GM18505 (cell line): ENCODE results near the gene DOK4.
A peak's percentile ranks its signal among the peaks of the same experiment; 100 is the strongest.

ENCODE experiments used
- ATAC-seq: cut with Tn5 transposase; IDR thresholded peaks from one replicate; pipeline ENCODE4 v1.9.1; 2021; ENCODE audit not compliant: unreplicated experiment
- POLR2A ChIP-seq: IDR thresholded peaks from 4 replicates; pipeline ENCODE4 v1.6.1; 2011; ENCODE audit warnings: borderline replicate concordance; ENCODE audit not compliant: insufficient read depth, insufficient read length; ENCODE audit errors: extremely low read depth

The DOK4 gene

GRCh38 chr16:57471852-57472664 is 14.2 kb downstream of the DOK4 start:
- no peak for ATAC-seq
- no peak for TF ChIP-seq POLR2A

DNA sequence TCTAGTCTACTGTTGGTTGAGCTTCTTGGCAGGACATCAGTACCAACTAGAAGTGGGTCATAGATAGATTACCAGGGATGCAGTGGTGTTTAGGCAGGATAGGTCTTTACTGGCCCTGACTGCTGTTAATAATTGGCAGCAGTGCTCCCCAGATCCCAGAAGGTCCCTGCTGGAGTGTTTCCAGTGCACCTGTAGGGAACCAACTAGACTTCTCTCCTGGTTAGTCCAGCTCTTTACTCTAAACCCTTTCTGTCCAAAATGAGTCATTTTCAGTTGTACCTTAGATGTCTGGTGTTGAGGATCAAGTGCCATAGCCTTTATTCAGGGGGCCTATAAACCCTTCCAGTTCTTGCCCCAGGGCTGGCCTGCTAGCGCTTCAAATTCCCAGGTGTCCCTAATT is 15.1 kb downstream of the DOK4 start:
- no peak for TF ChIP-seq POLR2A
- no peak for ATAC-seq

DNA sequence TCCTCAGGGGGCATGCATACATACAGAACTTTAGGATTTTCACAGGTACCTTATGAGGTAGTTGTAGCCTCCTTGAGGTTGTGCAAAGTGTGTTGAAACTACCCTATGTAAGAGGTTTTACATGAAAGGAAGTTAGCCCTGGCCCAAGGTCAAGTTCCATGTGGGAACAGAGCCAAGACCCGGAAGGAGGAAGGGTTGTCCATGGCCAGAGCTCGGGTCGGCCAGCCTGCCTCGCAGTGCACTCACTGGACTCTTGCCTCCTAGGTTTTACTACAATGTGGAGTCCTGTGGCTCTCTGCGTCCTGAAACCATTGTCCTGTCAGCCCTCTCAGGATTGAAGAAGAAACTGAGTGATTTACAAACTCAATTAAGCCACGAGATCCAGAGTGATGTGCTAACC is 15.6 kb downstream of the DOK4 start:
- TF ChIP-seq POLR2A, result no peak
- ATAC-seq, result no peak

GRCh38 chr16:57469917-57470470 is 16.3 kb downstream of the DOK4 start:
- no peak for ATAC-seq
- TF ChIP-seq POLR2A, result no peak

- no peak for ATAC-seq
- TF ChIP-seq POLR2A, result no peak
Measured at GRCh38 chr16:57469046-57469445, 17.2 kb downstream of the DOK4 start.

- ATAC-seq, result no peak
- no peak for TF ChIP-seq POLR2A
Measured at GRCh38 chr16:57468346-57468745, 17.9 kb downstream of the DOK4 start.

GRCh38 chr16:57464523-57464922 is 21.8 kb downstream of the DOK4 start:
- no peak for TF ChIP-seq POLR2A

GRCh38 chr16:57462978-57463362 is 23.3 kb downstream of the DOK4 start:
- peak; percentile 29 for ATAC-seq
- TF ChIP-seq POLR2A, result no peak

More at GRCh38 chr16:57464523-57464922, 21.8 kb downstream of the DOK4 start:
- ATAC-seq, result no peak

DNA sequence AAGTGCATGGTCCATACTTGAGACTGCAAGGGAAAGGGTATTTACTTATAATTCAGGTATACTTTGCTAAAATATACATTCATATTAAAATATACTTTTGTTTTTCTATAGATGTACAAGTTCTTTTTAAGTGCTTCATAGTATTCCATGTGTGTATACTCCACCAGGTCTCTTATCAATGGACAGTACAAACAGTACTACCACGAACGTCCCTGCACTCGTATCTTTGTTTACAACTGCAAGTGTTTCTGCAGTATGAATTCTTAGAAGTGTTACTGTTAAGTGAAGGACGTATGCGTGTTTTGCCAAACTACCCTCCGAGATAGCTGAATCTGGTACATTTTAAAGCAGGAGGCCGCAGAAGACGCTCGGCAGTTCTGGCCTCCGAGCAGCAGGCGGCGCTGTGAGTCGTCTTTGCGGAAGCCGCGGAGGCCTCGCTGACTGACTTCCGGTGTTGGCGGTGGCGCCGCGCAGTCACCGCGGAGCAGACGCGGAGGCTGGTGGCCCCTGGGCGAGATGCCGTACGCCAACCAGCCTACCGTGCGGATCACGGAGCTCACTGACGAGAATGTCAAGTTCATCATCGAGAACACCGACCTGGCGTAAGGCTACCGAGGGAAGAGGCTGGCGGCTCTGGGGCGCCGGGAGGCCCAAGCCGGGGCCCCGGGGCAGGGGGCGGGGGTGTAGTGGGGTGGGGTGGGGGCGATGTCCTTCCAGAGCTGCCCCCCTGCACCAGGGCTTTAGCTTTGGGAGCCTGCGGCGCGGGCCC is 23.9 kb downstream of the DOK4 start, which contains the start of gene POLR2C:
Gene POLR2C, plus strand, starts transcription at position 471 of the 769 bp plus-strand sequence. Its CDS starts 46 bp downstream, at position 517.
- ATAC-seq, result peak; percentile 88
- peak; percentile 99 for TF ChIP-seq POLR2A

DNA sequence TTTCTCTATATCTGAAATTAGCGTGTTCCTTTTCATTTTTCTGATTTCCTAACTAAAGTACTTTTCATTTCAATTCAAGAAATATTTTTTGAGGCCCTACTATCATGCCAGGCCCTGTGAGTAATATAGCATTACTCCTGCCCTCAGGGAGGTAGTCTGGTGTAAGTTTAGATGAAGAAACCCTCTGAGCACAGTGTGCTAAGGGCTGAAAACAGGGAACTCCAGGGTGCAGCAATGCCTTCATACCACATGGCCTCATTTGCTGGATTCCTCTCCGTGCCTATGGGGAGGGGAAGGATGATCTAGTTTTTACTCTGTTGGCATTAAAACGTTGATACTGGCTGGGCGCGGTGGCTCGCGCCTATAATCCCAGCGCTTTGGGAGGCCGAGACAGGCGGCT is 34.3 kb downstream of the DOK4 start:
- no peak for TF ChIP-seq POLR2A
- no peak for ATAC-seq

DNA sequence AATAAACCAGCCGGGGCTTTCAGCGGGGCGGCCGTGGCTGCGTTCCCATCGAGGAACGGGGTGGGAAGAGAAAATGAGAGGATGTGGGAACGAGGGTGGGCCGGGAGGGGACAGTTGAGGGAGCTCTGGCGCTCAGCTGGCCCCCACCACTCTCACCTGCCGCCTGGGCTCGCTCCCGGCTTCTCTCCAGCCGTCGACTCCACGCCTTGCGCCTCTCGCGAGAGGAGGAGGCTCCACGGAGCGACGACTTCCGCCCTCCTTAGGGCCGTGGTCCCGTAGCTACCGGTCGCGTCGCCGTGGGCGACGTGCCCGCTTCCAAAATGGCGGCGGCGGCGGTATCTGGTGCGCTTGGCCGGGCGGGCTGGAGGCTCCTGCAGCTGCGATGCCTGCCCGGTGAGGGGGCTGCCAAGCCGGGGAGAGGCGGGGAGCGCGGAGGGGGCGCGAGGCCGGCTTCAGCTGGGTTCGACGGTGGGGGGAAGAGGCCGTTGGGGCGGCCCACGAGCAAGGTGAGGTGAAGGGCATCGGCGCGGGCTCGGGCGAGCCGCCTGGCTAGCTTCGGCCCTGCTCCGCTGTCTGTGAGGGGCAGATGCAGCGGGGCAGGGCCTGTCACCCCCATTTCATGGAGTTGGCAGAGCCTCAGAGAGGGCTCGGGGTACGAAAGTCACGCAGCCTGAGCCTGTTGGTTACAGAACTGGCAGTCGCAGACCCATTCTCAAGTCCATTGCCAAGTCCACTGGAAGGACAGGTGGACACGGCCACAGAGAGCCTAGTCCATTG is 38.9 kb downstream of the DOK4 start, which contains the start of the genes CIAPIN1 and COQ9:
Gene CIAPIN1, minus strand, starts transcription at position 200 of the 777 bp plus-strand sequence. CDS start 6,457 bp downstream, outside the sequence.
Gene COQ9, plus strand, starts transcription at position 294 of the 777 bp plus-strand sequence. Its CDS starts 27 bp downstream, at position 321.
- peak; percentile 90 for TF ChIP-seq POLR2A
- ATAC-seq, result peak; percentile 98

- ATAC-seq, result peak; percentile 19
- no peak for TF ChIP-seq POLR2A
Measured at GRCh38 chr16:57446531-57447185, 39.6 kb downstream of the DOK4 start.
